ENCODE measurements around the gene C5orf63. TPM values are rescaled to one million over a fixed set of nuclear protein-coding genes. Genes with fewer than 3 reads are reported as not detected.

The C5orf63 gene
- total and polyA plus RNA-seq, 2 of the 13 experiments (the other 11 are each of a cell fraction or from before 2014, with no cell fraction given) = 7.9 to 8.8 TPM

DNA sequence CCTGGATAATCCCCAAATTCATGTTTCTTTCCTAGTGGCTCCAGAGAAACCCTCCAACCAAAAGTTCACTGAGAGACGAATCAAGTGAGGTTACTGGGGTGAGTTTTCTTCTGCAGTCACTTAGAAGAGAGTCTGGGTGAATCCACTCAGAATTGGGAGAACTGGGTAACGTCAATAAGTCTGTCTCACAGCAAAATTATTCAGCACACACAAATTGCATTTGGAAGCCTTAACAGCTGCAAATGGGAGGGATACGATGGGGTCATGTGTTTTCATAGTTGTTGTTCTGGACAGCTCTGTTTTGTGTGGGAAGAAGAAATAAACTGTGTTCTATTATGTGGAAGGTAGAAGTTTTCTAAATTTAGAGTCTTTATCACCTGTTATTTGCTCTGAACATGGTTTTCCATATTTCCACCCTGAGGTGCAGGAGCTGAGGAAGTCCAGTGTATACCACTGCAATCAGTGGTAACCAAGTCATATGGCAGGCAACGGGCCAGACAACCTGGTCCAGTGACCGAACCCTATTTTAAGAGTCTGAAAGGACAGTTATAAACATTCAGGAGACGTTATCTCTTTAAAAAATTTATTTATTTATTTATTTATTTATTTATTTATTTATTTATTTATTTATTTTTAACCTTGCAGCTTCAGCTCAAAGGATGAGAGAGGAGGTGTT, 64.9 kb downstream of the C5orf63 start:
- H3K9me3 ChIP-seq (ENCODE audit: low read length) = no peaks in the 10 kb centered on the region
- H3K4me3 ChIP-seq (replicated peaks in 1 of 3; ENCODE audit: insufficient read depth in 1 of 3, low read depth in 2 of 3, low read length in 3 of 3) = no peak overlapping the region
- ChIA-PET CTCF (ENCODE audit: low intra/inter-chr PET ratio, low total read pairs) (no interaction called here), POLR2A (interaction anchor here (0.5 kb wide), 1 partner anchor 64 kb away, joined by 4 read pairs; no protein-coding TSS in a partner anchor)
- H4K20me1 ChIP-seq (ENCODE audit: insufficient read depth, low read length) = no peaks in the 10 kb centered on the region
- 94% methylated on average over 6 of the region's 6 CpGs for WGBS (ENCODE audit: low lambda C conversion rate)
- H3K4me1 ChIP-seq (ENCODE audit: insufficient read depth, low read length) = peaks cover 12% of the 10 kb centered on the region
- in situ Hi-C loops (cut with HindIII; ENCODE audit: extremely low pct_ligation_motif_present, low pct_unique_long_range_greater_than_20kb) = no loop called here
- no peak for DNase-seq (ENCODE audit: low spot score)
- no peaks in the 10 kb centered on the region for H3K27me3 ChIP-seq (ENCODE audit: control insufficient read depth in 1 of 2, insufficient read depth in 2 of 2, low read length in 2 of 2)
- H3K9ac ChIP-seq (ENCODE audit: insufficient read depth, low read depth, low read length) = no peak overlapping the region
- ATAC-seq = no peak
- no peak overlapping the region for H3K4me2 ChIP-seq (ENCODE audit: low read depth, low read length)
- no peak overlapping the region for H3K27ac ChIP-seq (ENCODE audit: extremely low read length, insufficient read depth, low read length)
- no TSS peak for BruUV-seq (replicated peaks)
- no peak for FAIRE-seq
- H3K79me2 ChIP-seq (ENCODE audit: insufficient read depth, low read length) = no peaks in the 10 kb centered on the region
- intact Hi-C loops (cut with micrococcal nuclease; ENCODE audit: unreplicated experiment) = no loop called here
- no peaks in the 10 kb centered on the region for H3K36me3 ChIP-seq (replicated peaks in 1 of 2; ENCODE audit: control insufficient read depth in 1 of 2, insufficient read depth in 2 of 2, low read length in 2 of 2)
- no peak for TF ChIP-seq ZNF335 (CRISPR knock-in tag; IDR thresholded peaks at IDR 0.05)
- TF ChIP-seq CHD2 (IDR thresholded peaks at IDR 0.05; ENCODE audit: low read depth, low read length) = no peak
- TF ChIP-seq PITX1 (CRISPR knock-in tag; IDR thresholded peaks at IDR 0.05) = no peak
- TF ChIP-seq PHF8 (CRISPR knock-in tag; IDR thresholded peaks at IDR 0.05) = no peak
- TF ChIP-seq, protein P1, sequence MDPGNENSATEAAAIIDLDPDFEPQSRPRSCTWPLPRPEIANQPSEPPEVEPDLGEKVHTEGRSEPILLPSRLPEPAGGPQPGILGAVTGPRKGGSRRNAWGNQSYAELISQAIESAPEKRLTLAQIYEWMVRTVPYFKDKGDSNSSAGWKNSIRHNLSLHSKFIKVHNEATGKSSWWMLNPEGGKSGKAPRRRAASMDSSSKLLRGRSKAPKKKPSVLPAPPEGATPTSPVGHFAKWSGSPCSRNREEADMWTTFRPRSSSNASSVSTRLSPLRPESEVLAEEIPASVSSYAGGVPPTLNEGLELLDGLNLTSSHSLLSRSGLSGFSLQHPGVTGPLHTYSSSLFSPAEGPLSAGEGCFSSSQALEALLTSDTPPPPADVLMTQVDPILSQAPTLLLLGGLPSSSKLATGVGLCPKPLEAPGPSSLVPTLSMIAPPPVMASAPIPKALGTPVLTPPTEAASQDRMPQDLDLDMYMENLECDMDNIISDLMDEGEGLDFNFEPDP (CRISPR knock-in tag; conservative IDR thresholded peaks at IDR 0.05) = no peak
- TF ChIP-seq HHEX (CRISPR knock-in tag; IDR thresholded peaks at IDR 0.05) = no peak
- TF ChIP-seq ZNF205 (CRISPR knock-in tag; IDR thresholded peaks at IDR 0.05) = no peak
- no peak for TF ChIP-seq SATB2 (CRISPR knock-in tag; IDR thresholded peaks at IDR 0.05)
- TF ChIP-seq ZNF674 (CRISPR knock-in tag; IDR thresholded peaks at IDR 0.05; ENCODE audit: low read depth) = no peak
- TF ChIP-seq ZNF160 (CRISPR knock-in tag; IDR thresholded peaks at IDR 0.05) = no peak
- no peak for TF ChIP-seq RBAK (CRISPR knock-in tag; IDR thresholded peaks at IDR 0.05)
- no peak overlapping the region for H2AFZ ChIP-seq (ENCODE audit: low read length)
